NCI-H1417 treated with DMSO at 0.1 percent for 48 hours (cell line): ENCODE results near the gene RAB29.
"Not testable (repeated sequence)": the region's sequence is repeated elsewhere in the genome, so short reads cannot be mapped to it uniquely, and the experiment has no call there.

Experiments used
- DNase-seq: peaks from one replicate; lab custom pipeline; 2025; lab: John Stamatoyannopoulos, UW

Gene RAB29, protein sequence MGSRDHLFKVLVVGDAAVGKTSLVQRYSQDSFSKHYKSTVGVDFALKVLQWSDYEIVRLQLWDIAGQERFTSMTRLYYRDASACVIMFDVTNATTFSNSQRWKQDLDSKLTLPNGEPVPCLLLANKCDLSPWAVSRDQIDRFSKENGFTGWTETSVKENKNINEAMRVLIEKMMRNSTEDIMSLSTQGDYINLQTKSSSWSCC

GRCh38 chr1:205775015-205775716, at the start of gene RAB29:
Gene RAB29 (minus strand): TSS chr1:205775482. CDS start chr1:205774956, 526 bp downstream.
- peak; percentile 12 for DNase-seq

GRCh38 chr1:205824180-205824579, 48.9 kb upstream of the RAB29 start:
- DNase-seq: no peak

DNA sequence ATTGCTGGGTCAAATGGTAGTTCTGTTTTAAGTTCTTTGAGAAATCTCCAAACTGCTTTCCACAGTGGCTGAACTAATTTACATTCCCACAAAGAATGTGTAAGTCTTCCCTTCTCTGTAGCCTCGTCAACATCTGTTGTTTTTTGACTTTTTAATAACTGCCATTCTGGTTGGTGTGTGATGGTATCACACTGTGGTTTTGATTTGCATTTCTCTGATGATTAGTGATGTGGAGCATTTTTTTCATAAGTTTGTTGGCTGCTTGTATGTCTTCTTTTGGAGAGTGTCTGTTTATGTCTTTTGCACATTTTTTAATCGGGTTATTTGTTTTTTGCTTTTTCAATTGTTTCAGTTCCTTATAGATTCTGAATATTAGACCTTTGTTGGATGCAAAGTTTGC, 48.0 kb upstream of the RAB29 start:
- DNase-seq: not testable (repeated sequence)

- no peak for DNase-seq
These were observed 47.1 kb upstream of the RAB29 start for GRCh38 chr1:205822397-205822796.

GRCh38 chr1:205817988-205818387, 42.7 kb upstream of the RAB29 start:
- DNase-seq: no peak

DNA sequence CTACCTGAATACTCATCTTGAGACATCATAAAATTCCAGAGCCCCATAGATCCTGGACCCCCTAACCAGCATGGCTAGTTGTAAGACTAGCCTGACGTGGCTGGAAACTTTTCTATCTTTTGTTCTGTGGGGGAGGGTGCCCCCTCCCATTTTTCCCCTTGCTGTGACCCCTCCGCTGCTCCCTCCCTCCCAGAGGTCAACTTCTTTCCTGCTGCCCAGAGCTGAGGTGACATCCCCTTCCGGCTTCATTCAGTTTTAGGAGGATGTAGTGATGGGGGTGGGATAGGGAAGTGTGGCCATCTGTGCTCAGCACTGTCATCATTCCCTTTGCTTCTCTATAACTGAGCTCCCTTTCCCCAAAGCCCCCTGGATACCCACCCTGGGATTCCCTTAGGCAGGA, 42.1 kb upstream of the RAB29 start:
- no peak for DNase-seq

DNA sequence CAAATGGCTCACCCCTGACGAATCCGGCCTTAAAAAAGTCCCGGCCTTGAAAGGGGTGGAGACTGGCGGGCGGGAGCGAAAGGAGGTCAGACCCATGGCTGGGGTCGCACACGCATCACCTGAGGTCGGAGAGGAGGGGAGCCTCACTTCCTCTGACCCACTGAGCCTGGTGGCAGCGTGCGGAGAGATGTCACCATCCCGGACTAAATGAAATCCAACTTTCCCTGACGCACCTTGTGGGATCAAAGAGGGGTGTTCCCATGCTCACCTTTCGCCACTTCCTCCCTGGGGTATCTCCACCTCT, 38.4 kb upstream of the RAB29 start:
- DNase-seq: no peak

GRCh38 chr1:205812878-205813754, 37.8 kb upstream of the RAB29 start, which contains the start of gene SLC41A1:
Gene SLC41A1 (minus strand): TSS chr1:205813198. CDS start chr1:205810441, 2,757 bp downstream.
- DNase-seq: peak; percentile 73

DNA sequence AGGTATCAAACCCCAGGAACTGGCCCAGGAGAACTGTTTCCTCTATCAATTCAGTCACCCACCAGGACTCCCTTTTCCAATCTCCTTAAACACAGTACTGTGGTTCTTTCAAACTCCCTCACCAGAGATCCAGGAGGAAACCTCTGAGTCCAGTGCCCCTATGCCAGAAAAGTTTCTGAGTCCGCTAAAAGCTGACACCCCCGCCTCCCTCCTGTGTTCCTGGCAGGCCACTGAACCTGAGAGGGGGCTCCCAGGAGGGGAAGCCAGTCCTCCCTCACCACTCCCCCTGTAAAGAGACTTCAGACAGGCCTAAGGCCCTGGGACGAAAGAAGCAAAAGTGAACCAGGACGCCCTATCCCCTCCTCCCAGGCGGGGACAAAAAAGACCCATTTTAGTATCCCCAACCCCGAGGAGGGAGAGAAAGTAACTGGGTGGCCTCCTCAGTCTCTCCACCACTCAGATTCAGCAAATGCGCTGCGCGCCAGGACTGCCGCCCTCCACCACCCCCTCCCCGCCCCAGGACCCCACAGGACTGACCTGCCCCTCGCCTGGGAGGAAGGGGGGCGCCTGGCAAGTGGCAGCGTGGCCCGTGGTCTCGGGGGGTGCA, 37.1 kb upstream of the RAB29 start:
- DNase-seq: no peak

DNA sequence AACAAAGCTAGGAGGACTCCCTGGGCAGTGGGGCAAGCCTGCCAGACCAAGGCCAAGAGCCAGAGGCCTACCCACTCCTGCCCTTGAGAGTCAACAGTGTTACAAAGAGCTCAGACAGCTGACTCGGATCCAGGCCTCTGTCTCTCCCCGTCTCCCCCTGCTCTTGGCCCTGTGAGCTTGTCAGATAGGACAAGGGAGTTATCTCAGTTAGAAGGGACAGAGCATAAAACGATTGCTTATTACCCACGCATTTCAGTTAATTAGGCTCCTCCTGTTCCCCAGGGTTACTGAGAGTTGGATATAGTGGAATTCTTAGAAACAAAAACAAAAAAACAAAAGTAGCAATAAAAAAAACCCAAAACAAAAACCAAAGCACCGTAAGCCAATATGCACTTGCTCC, 36.4 kb upstream of the RAB29 start:
- DNase-seq: no peak

DNA sequence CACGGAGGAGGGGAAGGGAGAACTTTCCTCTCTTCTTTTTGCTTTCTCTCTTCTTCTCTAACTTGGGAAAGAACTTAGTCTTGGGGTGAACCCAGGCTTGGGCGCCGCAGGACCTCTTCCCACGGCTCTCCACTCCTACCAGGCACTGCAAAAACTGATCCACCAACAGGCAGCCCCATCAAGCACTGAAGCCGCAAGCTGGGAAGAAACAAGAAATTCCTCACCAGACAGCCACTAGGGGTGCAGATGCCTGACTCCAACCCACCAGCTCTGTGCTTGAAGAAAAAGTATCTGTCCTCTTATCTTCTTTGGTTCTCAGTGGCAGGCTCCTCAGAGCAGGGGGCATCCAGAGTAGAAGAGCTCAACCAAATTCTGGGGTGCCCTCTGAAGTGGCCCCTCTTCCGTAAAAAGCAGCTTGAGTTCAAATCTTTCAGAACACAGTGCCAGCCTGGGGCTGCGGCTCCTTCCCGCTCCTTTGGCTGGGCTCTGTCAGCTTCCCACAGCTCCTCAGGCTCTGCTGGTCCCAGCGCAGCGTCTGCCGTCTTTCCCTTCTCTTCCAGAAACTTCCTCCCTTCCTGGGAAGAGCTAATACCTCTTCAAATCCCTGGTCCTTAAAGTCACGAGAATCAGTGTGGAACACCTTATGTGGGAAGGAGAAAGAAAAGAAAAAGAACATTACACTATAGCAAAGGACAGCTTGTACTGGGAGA, 35.3 kb upstream of the RAB29 start:
- DNase-seq: no peak

DNA sequence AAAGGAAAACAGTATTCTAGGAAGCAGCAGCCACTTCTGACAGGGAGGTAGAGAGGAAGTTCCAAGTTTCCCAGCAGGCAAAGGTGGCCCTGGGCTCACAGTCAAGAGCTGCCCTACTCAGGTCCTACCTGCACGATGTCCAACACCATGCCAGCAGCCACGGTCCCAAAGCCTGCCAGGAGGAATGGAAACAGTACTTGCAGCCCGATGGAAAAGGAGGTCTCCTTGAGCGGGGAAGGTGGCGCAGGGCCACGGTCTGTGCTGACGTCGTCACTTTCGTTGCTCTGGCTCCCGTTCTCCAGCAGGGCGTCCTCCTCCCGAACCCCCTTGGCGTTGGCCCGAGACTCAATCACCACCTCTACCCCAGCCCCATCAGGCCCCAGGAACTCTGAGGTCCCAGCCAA, 34.7 kb upstream of the RAB29 start:
- no peak for DNase-seq

DNA sequence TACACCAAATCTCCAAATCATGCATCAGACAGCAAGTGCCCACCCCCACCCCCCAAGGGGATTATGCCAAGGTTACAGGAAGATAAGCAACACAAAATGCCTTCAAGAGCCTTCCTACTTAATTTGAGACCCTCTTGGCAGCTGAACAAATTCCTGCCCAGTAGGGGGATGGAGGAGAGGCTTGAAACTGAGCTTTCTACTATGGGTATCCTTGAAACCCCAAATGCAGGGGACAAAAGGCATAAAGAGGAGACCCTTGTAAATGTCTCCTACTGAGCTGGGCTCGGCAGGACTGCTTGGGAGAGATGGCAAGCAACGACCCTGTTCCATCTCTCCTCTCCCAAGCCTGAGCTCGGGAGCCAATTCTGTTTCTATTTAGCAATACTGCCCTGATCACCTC, 34.2 kb upstream of the RAB29 start:
- no peak for DNase-seq

DNA sequence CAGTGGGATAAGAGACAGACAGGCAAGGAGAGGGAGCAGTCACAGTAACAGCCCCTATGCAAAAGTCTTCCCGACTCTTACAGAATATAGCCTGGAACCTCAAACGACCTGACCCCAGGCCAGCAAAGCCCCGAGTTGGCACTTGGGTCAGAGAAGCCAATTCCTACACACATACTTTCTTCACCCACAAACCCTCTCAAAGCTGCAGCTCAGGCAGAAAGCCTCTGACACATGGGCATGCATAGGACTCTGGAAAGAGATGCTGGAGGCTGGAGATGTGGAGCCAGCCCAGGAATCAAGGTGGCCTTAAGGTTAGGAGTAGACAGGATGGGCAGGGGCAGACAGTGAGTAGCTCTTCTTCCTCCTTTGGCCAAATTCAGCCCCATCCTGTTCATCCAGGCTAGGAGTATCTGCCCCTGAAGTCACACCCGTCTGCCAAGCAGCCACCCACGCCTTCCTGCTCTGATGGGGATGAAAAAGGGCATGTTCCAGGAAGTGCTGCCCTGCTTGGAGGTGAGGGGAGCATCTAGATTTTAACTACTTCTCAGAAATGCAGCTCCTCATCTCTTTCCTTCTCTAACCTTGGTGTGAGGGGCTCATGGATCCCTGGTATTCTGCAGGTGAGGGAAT, 29.9 kb upstream of the RAB29 start:
- DNase-seq: no peak

- DNase-seq: no peak
These were observed 29.3 kb upstream of the RAB29 start for GRCh38 chr1:205804605-205805004.

DNA sequence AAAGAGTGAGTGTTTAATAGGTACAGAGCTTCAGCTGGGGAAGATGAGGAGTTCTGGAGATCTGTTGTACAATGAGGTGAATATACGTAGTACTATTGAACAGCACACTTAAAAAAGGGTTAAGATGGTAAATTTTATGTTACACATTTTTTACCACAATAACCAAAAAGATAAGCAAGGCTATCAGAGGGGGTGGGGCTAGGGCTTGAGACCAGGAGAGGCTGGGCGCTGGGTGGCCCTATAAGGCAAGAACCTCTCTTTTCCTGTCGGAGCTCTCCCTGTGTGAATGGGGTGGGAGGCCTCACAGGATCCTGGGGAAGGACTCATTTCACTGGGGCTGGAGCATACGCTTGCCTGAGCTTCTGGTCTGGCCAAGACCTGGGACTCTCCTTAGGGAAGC, 28.7 kb upstream of the RAB29 start:
- DNase-seq: no peak

DNA sequence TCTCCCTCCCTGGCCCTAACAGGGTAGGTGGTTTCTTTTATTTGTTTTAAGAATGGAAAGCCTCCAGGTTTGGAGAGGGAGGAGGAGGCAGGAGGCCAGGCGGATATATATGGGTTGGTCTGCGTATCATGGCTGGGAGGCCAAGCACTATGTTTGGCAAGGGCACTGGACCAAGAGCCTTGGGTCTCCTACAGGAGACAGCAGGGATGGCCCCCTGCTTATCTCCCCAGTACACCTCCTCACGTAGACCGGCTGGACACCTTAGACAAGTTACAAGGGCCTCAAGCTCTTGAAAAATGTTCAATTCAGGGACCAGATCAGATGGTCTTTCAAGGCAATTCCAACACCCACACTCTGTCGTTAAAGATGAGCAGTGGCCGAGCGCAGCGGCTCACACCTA, 26.8 kb upstream of the RAB29 start:
- DNase-seq: no peak

- no peak for DNase-seq
These were observed 25.9 kb upstream of the RAB29 start for GRCh38 chr1:205800981-205801703.

DNA sequence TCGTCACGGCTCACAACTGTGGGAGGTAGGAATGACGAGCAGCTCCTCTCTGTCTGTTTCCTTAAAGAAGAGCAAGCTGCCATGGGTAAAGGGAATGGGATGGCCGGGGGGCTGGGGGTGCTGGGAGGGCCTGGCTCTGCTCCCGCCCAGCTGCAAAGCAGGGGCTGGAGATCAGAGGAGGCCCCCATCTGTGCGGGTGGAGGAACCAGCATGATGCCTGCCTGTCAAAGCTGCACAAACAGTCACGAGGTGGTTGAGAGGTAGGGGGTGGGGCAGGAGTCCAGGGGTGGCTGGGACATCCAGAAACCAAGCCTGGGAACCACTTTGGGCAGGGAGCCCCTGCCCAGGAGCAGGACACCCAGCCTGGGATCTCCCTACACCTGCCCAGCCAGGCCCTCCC, 25.1 kb upstream of the RAB29 start:
- DNase-seq: no peak

- no peak for DNase-seq
These were observed 23.3 kb upstream of the RAB29 start for GRCh38 chr1:205798577-205798976.

DNA sequence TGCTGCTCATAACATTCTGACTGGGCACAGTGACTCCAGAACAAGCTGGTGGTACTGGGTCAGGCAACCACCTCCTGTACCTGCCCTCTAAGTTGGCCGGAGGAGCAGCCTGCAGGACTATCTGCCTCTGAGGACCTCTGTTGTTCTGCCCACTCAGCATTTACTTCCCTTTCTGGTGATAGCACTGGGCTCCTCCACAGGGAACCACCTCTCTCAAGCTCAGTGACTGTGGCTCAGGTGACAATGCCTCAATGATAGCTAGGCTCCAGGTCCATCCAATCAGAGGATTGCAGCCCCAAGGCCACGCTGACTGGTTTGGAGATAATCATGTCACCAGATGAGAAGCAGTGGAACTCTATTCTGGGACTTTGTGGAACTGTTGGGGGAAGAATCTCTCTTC, 21.9 kb upstream of the RAB29 start:
- DNase-seq: no peak
